Endothelial cell (in vitro differentiated cells): ENCODE results near the gene ZNF574. TPM values are rescaled to one million over a fixed set of nuclear protein-coding genes. Genes with fewer than 3 reads are reported as not detected.

Experiments used
- DNase-seq: peaks from one replicate; pipeline ENCODE4 v3.0.0; 2021; ENCODE audit warnings: low spot score
- H3K27ac Mint-ChIP-seq: one replicate; pipeline ENCODE4 v1.8.0; 2021; ENCODE audit warnings: mixed read lengths, inconsistent platforms; ENCODE audit not compliant: unreplicated experiment
- H3K27me3 Mint-ChIP-seq: one replicate; pipeline ENCODE4 v1.8.0; 2021; ENCODE audit warnings: mild to moderate bottlenecking, moderate library complexity, mixed read lengths, inconsistent platforms; ENCODE audit not compliant: unreplicated experiment
- H3K36me3 Mint-ChIP-seq: one replicate; pipeline ENCODE4 v1.8.0; 2021; ENCODE audit warnings: mild to moderate bottlenecking, low read depth, mixed read lengths, inconsistent platforms; ENCODE audit not compliant: unreplicated experiment
- H3K4me1 Mint-ChIP-seq: one replicate; pipeline ENCODE4 v1.8.0; 2021; ENCODE audit warnings: mild to moderate bottlenecking, mixed read lengths, inconsistent platforms; ENCODE audit not compliant: unreplicated experiment
- H3K4me3 Mint-ChIP-seq: one replicate; pipeline ENCODE4 v1.8.0; 2021; ENCODE audit warnings: mild to moderate bottlenecking, mixed read lengths, inconsistent platforms; ENCODE audit not compliant: unreplicated experiment
- H3K9me3 Mint-ChIP-seq: one replicate; pipeline ENCODE4 v1.8.0; 2021; ENCODE audit warnings: mixed read lengths, inconsistent platforms; ENCODE audit not compliant: unreplicated experiment
- CTCF ChIP-seq: fragments of 200-600 bp; sonication (generic); IDR thresholded peaks from one replicate; pipeline ENCODE4 v1.5.0; 2021; ENCODE audit warnings: antibody characterized with exemption; ENCODE audit not compliant: unreplicated experiment
- total RNA-seq: library from RNA; stranded (reverse); fragmentation: NEBNext Ultra II Directional; extraction: Animal tissue kit (Norgen Biotek cat#: 25700); gene quantifications from one replicate; pipeline ENCODE4 v1.2.1, GENCODE V29; 2021; ENCODE audit not compliant: unreplicated experiment

Gene ZNF574
- total RNA-seq, 1 donor from 2014 or later = 19.7 TPM

DNA sequence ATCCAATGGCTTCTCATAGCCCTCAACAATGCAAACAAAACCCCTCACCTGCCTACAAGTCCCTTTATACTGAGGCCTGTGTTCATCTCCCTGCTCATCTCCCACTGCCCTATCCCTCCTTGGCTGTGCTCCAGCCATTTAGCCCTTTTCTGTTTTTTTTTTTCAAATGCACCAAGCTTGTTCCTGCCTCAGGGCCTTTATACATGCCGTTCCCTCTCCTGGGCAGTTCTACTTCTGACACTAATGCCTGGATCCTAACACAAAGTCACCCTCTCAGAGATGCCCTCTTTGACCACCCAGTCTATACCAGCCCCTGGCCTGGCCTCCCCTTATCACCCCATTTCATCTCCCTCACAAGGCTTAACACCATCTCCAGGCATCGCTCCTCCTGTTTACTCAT is 26.9 kb downstream of the ZNF574 start:
- DNase-seq = no peak
- H3K27ac Mint-ChIP-seq = no peak overlapping the region
- no peak overlapping the region for H3K4me3 Mint-ChIP-seq
- H3K4me1 Mint-ChIP-seq = peaks cover 5% of the 10 kb centered on the region
- no peaks in the 10 kb centered on the region for H3K36me3 Mint-ChIP-seq
- TF ChIP-seq CTCF = no peak
- H3K9me3 Mint-ChIP-seq = no peaks in the 10 kb centered on the region
- peaks cover 7% of the 10 kb centered on the region for H3K27me3 Mint-ChIP-seq

DNA sequence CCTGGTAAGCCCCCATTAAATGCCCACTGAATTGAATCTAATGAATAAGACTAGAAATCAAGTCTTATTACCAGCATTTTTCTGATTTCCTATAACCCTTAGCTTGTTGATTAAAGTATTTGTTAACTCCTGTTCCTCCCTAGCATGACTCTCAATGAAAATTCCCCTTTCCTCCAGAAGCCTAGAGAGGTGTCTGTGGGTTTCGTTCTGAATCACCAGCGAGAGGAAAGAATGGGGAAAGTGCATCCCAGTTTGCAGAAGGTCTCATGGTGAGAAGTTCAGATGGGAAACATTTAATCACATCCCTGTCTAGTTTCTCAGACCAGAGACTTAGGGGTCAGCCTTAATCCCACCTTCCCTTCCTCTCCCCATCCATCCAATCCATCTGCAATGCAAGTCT is 29.4 kb downstream of the ZNF574 start:
- Mint-ChIP-seq H3K27me3 (peaks cover 8% of the 10 kb centered on the region), H3K4me3 (no peak overlapping the region), H3K4me1 (peaks cover 2% of the 10 kb centered on the region), H3K27ac (no peak overlapping the region), H3K36me3 (no peaks in the 10 kb centered on the region), H3K9me3 (no peaks in the 10 kb centered on the region)
- DNase-seq = no peak
- no peak for TF ChIP-seq CTCF

DNA sequence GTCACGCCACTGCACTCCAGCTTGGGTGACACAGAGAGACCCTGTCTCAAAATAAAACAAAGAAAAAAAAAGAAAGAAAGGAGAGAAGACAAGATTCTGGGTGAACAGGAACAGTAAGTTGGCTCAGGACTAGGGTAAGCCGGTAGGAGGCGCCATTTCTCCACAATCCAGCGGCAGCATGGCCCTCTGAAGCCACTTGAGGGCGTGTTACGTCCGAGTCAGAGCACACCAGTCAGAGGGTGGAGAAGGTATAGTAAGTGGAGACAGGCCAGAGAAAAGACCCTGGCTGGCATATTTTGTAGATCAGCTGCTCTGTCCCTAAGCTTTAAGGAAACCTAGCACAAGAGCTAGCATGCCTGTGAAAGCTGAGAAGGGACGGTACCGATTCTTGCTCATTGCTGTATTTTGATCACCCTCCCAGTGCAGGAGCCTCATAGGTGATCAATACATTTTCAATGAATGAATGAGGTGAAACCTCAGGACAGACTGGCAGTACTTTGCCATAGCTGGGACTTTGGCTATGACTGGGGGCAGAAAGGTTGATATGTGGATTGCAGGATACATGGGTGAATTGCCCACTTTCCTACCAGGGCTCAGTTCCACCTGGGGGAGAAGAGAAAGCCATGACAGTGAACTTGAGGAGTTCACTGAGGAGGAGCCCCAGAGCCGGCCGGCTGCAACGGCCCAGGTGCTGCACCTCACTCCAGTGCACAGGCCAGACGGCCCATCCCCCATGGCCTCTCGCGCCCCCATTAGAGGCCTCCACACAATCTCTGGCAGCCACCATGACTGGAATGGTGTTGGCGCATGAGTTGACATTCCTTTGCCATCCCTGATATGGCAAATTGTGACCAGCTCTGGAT is 32.8 kb downstream of the ZNF574 start:
- H3K9me3 Mint-ChIP-seq = no peaks in the 10 kb centered on the region
- peak; percentile 94 for TF ChIP-seq CTCF
- DNase-seq = peak; percentile 91
- H3K4me1 Mint-ChIP-seq = peaks cover 12% of the 10 kb centered on the region
- no peaks in the 10 kb centered on the region for H3K36me3 Mint-ChIP-seq
- H3K4me3 Mint-ChIP-seq = no peak overlapping the region
- H3K27me3 Mint-ChIP-seq = peaks cover 7% of the 10 kb centered on the region
- no peak overlapping the region for H3K27ac Mint-ChIP-seq

DNA sequence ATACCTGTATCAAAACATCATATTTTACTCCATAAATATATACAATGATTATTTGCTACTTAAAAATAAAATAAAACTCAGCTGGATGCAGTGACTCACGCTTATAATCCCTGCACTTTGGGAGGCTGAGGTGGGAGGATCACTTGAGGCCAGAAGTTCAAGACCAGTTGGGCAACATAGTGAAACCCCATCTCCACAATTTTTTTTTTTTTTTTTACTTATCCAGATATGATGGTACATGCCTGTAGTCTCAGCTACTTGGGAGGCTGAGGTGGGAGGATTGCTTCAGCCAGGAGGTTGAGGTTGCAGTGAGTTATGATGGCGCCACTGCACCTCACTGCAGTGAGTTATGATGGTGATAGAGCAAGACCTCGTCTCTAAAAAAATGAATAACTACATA is 33.9 kb downstream of the ZNF574 start:
- Mint-ChIP-seq H3K27me3 (peaks cover 6% of the 10 kb centered on the region), H3K36me3 (no peaks in the 10 kb centered on the region), H3K9me3 (no peaks in the 10 kb centered on the region), H3K4me1 (peaks cover 21% of the 10 kb centered on the region), H3K4me3 (no peak overlapping the region), H3K27ac (no peak overlapping the region)
- DNase-seq = no peak
- TF ChIP-seq CTCF = no peak

- Mint-ChIP-seq H3K36me3 (no peaks in the 10 kb centered on the region), H3K27me3 (peaks cover 6% of the 10 kb centered on the region), H3K4me3 (no peak overlapping the region), H3K27ac (no peak overlapping the region), H3K4me1 (peaks cover 21% of the 10 kb centered on the region), H3K9me3 (no peaks in the 10 kb centered on the region)
- no peak for TF ChIP-seq CTCF
- no peak for DNase-seq
These were observed 34.7 kb downstream of the ZNF574 start for GRCh38 chr19:42110658-42111057.
